ENCODE results near the gene TMEM181. TPM values are rescaled to one million over a fixed set of nuclear protein-coding genes. Genes with fewer than 3 reads are reported as not detected.

The TMEM181 gene
- total and polyA plus RNA-seq, 2 of the 13 experiments (the other 11 are each of a cell fraction or from before 2014, with no cell fraction given), result 59.1 to 108 TPM

GRCh38 chr6:158630938-158631616 lies 71.2 kb downstream of the TMEM181 start (continued):
- TF ChIP-seq ZNF205 (CRISPR knock-in tag; IDR thresholded peaks at IDR 0.05) (no peak), POLR2G (IDR thresholded peaks at IDR 0.05; ENCODE audit: low read depth, low read length) (0 out of 2 replicates have a peak, but pooled peaks have one; percentile 20), EED (CRISPR knock-in tag; IDR thresholded peaks at IDR 0.05) (no peak), ZNF274 (CRISPR knock-in tag; IDR thresholded peaks at IDR 0.05) (no peak), MED8 (CRISPR knock-in tag; IDR thresholded peaks at IDR 0.05; ENCODE audit: insufficient replicate concordance) (no peak), ZNF720 (CRISPR knock-in tag; IDR thresholded peaks at IDR 0.05) (no peak), JUNB (CRISPR knock-in tag; IDR thresholded peaks at IDR 0.05; ENCODE audit: borderline replicate concordance) (no peak), MIXL1 (CRISPR knock-in tag; IDR thresholded peaks at IDR 0.05) (no peak), ZNF30 (CRISPR knock-in tag; IDR thresholded peaks at IDR 0.05) (no peak), ZNF17 (CRISPR knock-in tag; IDR thresholded peaks at IDR 0.05) (no peak), ZFP36 (IDR thresholded peaks at IDR 0.05; ENCODE audit: borderline replicate concordance, low read depth, low read length, partially characterized antibody) (no peak), AHDC1 (CRISPR knock-in tag; IDR thresholded peaks at IDR 0.05; ENCODE audit: borderline replicate concordance) (no peak)

All from HepG2 (cell line).